ENCODE data around the gene C1QB. TPM values are rescaled to one million over a fixed set of nuclear protein-coding genes. Genes with fewer than 3 reads are reported as not detected.

C1QB gene
- polyA plus RNA-seq, 3 donors = 3.9 to 15.4 (median 6.4) TPM

GRCh38 chr1:22651941-22652856 is 837 bp upstream of the C1QB start:
- WGBS (ENCODE audit: insufficient coverage) = 91% methylated on average over 9 of the region's 15 CpGs
- peaks cover 6 to 17% (median 7%) of the 10 kb centered on the region in 3 donors for H3K27me3 Mint-ChIP-seq (ENCODE audit: low read depth in 3 of 3)
- H3K9me3 Mint-ChIP-seq = peaks cover 0 to 2% (median 0%) of the 10 kb centered on the region in 7 donors

GRCh38 chr1:22654692-22655091 is 1.7 kb downstream of the C1QB start:
- Histone ChIP-seq H3K4me3 (replicated peaks in 1 of 3; ENCODE audit: low read depth in 2 of 3, low read length in 3 of 3) (no peak overlapping the region), H3K27ac (ENCODE audit: low read depth in 1 of 2, low read length in 2 of 2) (no peak overlapping the region), H3K27me3 (ENCODE audit: control insufficient read depth in 2 of 2, insufficient read depth in 2 of 2, low read length in 2 of 2) (no peaks in the 10 kb centered on the region), H4K20me1 (ENCODE audit: insufficient read depth, low read length) (no peaks in the 10 kb centered on the region), H3K4me2 (replicated peaks; ENCODE audit: extremely low read depth, low read length, poor library complexity, severe bottlenecking) (no peak overlapping the region), H3K36me3 (replicated peaks in 1 of 2; ENCODE audit: control insufficient read depth in 1 of 2, insufficient read depth in 2 of 2, low read length in 2 of 2) (no peaks in the 10 kb centered on the region), H2AFZ (ENCODE audit: insufficient read depth, low read depth, low read length, poor library complexity, severe bottlenecking) (no peak overlapping the region), H3K79me2 (ENCODE audit: insufficient read depth, low read length) (no peaks in the 10 kb centered on the region), H3K4me1 (ENCODE audit: control insufficient read depth in 1 of 2, insufficient read depth in 2 of 2, low read length in 2 of 2) (peaks cover 0 to 10% of the 10 kb centered on the region in 2 donors), H3K9me3 (replicated peaks in 1 of 2; ENCODE audit: control insufficient read depth in 1 of 2, insufficient read depth in 1 of 2, low read length in 2 of 2) (no peaks in the 10 kb centered on the region), H3K9ac (ENCODE audit: insufficient read depth, low read length, poor library complexity, severe bottlenecking) (no peak overlapping the region)
- no peak for DNase-seq
- no peaks in the 10 kb centered on the region for H3K36me3 Mint-ChIP-seq
- peaks cover 0 to 2% (median 0%) of the 10 kb centered on the region in 7 donors for H3K9me3 Mint-ChIP-seq
- peaks cover 6% of the 10 kb centered on the region for H3K4me1 Mint-ChIP-seq
- no peak for TF ChIP-seq CTCF (IDR thresholded peaks at IDR 0.05)
- H3K27me3 Mint-ChIP-seq (ENCODE audit: low read depth in 3 of 3) = peaks cover 6 to 19% (median 8%) of the 10 kb centered on the region in 3 donors
- WGBS (ENCODE audit: insufficient coverage) = 70% methylated on average over 4 of the region's 5 CpGs
- H3K27ac Mint-ChIP-seq = no peak overlapping the region
- H3K4me3 Mint-ChIP-seq = no peak overlapping the region
- intact Hi-C loops (cut with micrococcal nuclease) = no loop called here

More at GRCh38 chr1:22651941-22652856, 837 bp upstream of the C1QB start:
- Histone ChIP-seq H3K79me2 (ENCODE audit: insufficient read depth, low read length) (no peaks in the 10 kb centered on the region), H3K9me3 (replicated peaks in 1 of 2; ENCODE audit: control insufficient read depth in 1 of 2, insufficient read depth in 1 of 2, low read length in 2 of 2) (no peaks in the 10 kb centered on the region), H4K20me1 (ENCODE audit: insufficient read depth, low read length) (no peaks in the 10 kb centered on the region), H3K36me3 (replicated peaks in 1 of 2; ENCODE audit: control insufficient read depth in 1 of 2, insufficient read depth in 2 of 2, low read length in 2 of 2) (no peaks in the 10 kb centered on the region), H3K4me3 (replicated peaks in 1 of 3; ENCODE audit: low read depth in 2 of 3, low read length in 3 of 3) (no peak overlapping the region), H3K9ac (ENCODE audit: insufficient read depth, low read length, poor library complexity, severe bottlenecking) (no peak overlapping the region), H2AFZ (ENCODE audit: insufficient read depth, low read depth, low read length, poor library complexity, severe bottlenecking) (no peak overlapping the region), H3K4me1 (ENCODE audit: control insufficient read depth in 1 of 2, insufficient read depth in 2 of 2, low read length in 2 of 2) (peaks cover 0 to 10% of the 10 kb centered on the region in 2 donors), H3K27me3 (ENCODE audit: control insufficient read depth in 2 of 2, insufficient read depth in 2 of 2, low read length in 2 of 2) (no peaks in the 10 kb centered on the region), H3K27ac (ENCODE audit: low read depth in 1 of 2, low read length in 2 of 2) (no peak overlapping the region), H3K4me2 (replicated peaks; ENCODE audit: extremely low read depth, low read length, poor library complexity, severe bottlenecking) (no peak overlapping the region)
- no peak for DNase-seq
- no peak for TF ChIP-seq CTCF (IDR thresholded peaks at IDR 0.05)
- Mint-ChIP-seq H3K36me3 (no peaks in the 10 kb centered on the region), H3K4me1 (peaks cover 6% of the 10 kb centered on the region), H3K27ac (peak overlapping the region in 1 of 7 donors; percentile 56), H3K4me3 (no peak overlapping the region)
- intact Hi-C loops (cut with micrococcal nuclease) = no loop called here
